GF-D8 (cell line): Measurements from ENCODE around the gene POLR1A.

Experiments
- DNase-seq: peaks from one replicate; lab custom pipeline; 2025; lab: John Stamatoyannopoulos, UW

POLR1A gene

GRCh38 chr2:86097114-86097896 lies 8.4 kb downstream of the POLR1A start:
- no peak for DNase-seq

DNA sequence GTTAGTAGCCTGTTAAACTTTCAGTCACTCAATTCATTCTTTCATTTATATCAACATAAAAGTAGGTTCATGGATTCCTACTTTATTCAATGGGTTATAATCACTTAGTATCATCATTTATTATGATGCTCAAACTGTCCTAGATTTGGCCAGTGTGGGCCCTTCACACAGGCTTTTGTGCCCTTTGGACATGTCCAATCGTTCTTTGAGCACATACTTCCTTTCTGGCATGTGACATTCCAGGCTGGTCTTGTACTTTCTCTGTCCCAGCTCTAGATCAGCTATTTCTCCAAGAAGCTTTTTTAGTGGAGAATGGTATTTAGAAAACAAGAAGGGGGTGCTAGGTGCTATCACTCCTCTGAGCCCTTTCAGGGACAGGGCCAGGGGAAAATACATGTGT lies 11.5 kb downstream of the POLR1A start:
- no peak for DNase-seq

- no peak for DNase-seq
Measured at GRCh38 chr2:86087936-86088850, 17.5 kb downstream of the POLR1A start.

DNA sequence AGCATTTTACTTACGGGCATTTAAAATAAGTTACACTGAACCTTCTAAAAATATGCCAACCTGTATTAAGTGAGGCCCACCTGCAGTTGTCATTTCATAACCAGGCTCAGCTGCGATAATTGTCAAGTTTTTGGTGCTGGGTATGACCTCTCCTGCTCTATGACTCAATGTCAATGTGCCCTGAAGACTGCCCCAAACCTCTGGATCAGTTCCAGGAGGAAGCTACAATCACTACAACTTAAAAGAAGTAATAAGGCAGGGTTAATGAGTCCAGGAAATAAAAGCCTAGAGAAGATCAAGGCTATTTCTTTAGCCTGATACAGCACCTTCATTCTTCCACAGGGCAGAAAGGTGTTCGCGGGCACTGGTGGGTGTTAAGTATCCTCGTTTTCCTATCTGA lies 22.9 kb downstream of the POLR1A start:
- DNase-seq: no peak

GRCh38 chr2:86081724-86082123 lies 24.0 kb downstream of the POLR1A start:
- DNase-seq: no peak

DNA sequence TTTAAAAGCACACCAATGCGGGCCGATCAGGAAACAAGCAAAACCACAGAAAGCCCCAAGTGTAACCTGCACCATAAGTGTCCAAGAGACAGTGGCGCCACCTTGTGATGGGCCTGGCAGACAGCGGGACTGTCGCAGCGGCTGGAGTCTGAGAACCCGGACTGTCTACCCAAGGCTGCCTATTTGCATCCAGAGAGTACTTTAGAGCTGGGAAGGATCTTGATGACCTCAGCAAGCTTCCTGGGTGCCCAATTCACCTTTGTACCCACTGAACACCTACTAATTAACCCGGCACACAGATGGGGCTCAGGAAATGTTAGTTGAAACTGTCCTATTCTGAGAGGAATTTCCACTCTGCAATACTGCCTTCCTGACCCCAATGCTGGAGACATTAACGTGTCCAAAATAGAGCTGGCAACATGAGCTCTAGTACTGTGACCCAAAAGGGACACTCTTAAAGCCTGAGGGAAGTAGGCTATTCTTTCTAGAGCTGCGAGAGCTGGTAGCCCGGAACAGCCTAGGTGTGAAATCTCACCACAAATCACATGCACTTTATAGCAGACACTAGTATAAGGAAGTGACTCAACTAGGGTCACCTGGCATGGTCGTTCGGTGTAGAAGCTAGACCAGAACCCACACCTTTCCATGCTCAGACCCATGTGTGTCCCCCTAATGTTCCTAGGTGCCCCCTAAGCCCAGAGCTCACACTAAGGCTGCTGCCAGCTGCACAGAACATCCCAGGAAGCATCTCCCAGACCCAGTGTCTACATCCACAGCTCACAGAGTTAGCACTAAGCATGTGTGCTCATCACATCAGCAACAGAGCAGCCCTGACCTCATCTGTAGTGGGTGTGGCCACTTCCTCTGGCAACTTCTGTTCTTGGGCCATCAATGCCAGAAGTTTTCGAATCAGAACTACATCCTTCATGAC lies 25.4 kb downstream of the POLR1A start:
- no peak for DNase-seq

GRCh38 chr2:86078774-86079545 lies 26.7 kb downstream of the POLR1A start:
- no peak for DNase-seq

- no peak for DNase-seq
Measured at GRCh38 chr2:86075886-86076285, 29.8 kb downstream of the POLR1A start.

GRCh38 chr2:86074811-86075210 lies 30.9 kb downstream of the POLR1A start:
- DNase-seq: no peak

- no peak for DNase-seq
Measured at GRCh38 chr2:86074256-86074655, 31.4 kb downstream of the POLR1A start.

GRCh38 chr2:86073225-86073624 lies 32.5 kb downstream of the POLR1A start:
- no peak for DNase-seq

GRCh38 chr2:86072271-86072858 lies 33.3 kb downstream of the POLR1A start:
- DNase-seq: peak; percentile 77

GRCh38 chr2:86070868-86071267 lies 34.8 kb downstream of the POLR1A start:
- DNase-seq: no peak

DNA sequence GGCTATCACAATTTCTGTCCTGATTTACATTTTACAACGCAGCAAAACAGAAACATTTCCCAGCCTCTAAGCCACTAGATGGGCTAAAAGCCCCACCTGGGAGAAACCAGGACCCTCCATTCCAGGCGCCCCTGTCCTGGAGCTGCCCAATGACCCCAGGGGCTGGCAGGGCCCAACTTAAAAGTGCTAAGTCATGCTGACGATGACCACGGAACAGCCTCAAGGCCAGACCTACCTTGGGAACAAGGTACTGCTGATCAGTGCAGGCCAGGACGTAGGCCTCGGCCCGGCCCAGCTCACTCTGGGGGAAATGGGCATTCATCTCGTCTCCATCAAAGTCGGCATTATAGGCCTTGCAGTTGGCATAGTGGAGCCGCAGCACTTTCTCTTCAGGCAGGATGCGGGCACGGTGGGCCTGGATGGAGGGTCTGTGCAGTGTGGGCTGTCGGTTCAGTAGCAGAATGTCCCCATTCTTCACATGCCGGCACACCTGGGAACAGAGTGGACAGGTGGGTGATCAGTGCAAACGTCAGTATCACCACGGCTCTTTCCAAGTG lies 35.8 kb downstream of the POLR1A start:
- no peak for DNase-seq

- no peak for DNase-seq
Measured at GRCh38 chr2:86069091-86069685, 36.5 kb downstream of the POLR1A start.

- DNase-seq: no peak
Measured at GRCh38 chr2:86068648-86069047, 37.0 kb downstream of the POLR1A start.

DNA sequence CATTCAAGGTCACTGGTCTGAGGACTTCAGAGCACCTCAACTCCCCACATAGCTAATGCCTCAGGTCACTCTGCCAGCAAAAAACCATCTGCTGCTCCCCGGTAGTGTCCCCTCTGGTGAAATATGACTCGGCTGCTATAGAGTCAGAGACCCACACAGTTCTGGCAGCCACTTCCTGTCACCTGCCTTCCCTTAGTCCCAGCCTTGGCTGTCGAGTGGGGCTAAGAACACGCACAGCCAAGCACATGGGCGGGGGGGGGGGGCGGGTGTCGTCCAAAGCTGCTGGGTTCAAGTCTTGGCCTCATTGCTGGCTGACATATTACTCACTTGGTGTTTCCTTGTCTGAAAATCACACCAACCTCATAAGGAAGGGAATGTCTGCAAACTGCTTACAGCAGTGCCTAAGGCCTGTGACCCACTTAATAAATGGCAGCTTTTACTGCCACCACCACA lies 37.5 kb downstream of the POLR1A start:
- DNase-seq: no peak

DNA sequence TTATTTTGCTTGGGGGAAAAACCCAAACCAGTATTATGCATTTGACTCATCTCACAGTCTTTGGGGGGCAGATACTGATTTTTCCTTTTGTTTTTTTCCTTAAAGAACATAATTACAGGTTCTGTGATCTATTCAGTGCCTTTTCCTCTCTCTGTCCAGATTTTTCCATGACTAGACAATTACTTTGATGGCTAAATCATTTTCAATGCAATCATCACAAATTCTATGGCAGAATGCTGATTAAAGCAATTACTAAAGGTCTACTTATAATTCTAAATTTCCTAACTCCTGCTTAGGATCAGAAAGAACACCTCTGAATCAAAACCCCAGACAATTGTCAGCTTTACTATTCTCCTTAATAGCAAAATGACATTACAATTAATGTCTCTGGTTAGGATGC lies 38.8 kb downstream of the POLR1A start:
- DNase-seq: no peak

- DNase-seq: no peak
Measured at GRCh38 chr2:86066007-86066578, 39.6 kb downstream of the POLR1A start.

DNA sequence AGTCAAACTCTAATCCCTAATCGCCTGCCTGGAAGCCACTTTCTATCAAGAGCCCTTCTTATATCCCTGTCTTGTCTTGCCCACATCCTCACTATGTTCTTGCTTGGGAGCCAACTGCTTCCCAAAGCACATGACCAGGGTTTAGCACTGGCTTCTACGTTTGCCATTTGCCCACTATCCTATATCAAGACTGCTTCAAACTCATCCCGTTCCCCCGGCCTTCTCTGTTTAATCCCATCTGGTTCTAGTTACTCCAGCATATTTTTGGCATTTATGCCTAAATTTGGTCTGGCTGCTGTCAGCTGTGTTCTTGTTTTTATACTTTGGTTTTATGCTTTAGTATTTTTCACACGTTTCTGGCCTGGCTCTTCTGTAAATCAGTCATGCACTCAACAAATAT lies 40.2 kb downstream of the POLR1A start:
- DNase-seq: no peak
